Calu3 (cell line): ENCODE measurements around the gene PEX5L. TPM values are rescaled to one million over a fixed set of nuclear protein-coding genes. Genes with fewer than 3 reads are reported as not detected.

Experiments
- BruUV-seq: library from RNA; stranded (reverse); fragments of 400-500 nt; replicated peaks from 2 replicates; lab custom pipeline; 2021; lab: Mats Ljungman, UMichigan
- CTCF ChIA-PET: fragments of 300-600 bp; sonication (Branson Sonifier 250); formaldehyde crosslinking; loops from one replicate; lab custom pipeline; 2022; ENCODE audit warnings: antibody characterized with exemption; lab: Charles Lee
- DNase-seq: peaks from one replicate; pipeline ENCODE4 v3.0.0; 2022
- H3K27ac Mint-ChIP-seq: one replicate; pipeline ENCODE4 v1.8.0; 2022; ENCODE audit warnings: mixed read lengths; ENCODE audit not compliant: unreplicated experiment
- H3K27me3 Mint-ChIP-seq: one replicate; pipeline ENCODE4 v1.8.0; 2022; ENCODE audit warnings: mixed read lengths; ENCODE audit not compliant: unreplicated experiment
- H3K36me3 Mint-ChIP-seq: one replicate; pipeline ENCODE4 v1.8.0; 2022; ENCODE audit warnings: mild to moderate bottlenecking, moderate library complexity, mixed read lengths; ENCODE audit not compliant: insufficient read depth, unreplicated experiment
- H3K4me1 Mint-ChIP-seq: one replicate; pipeline ENCODE4 v1.8.0; 2022; ENCODE audit warnings: mild to moderate bottlenecking, low read depth, mixed read lengths; ENCODE audit not compliant: unreplicated experiment
- H3K4me3 Mint-ChIP-seq: one replicate; pipeline ENCODE4 v1.8.0; 2022; ENCODE audit warnings: mild to moderate bottlenecking, low read depth, moderate library complexity, mixed read lengths; ENCODE audit not compliant: unreplicated experiment
- H3K9me3 Mint-ChIP-seq: one replicate; pipeline ENCODE4 v1.8.0; 2022; ENCODE audit warnings: low read depth, mixed read lengths; ENCODE audit not compliant: unreplicated experiment
- CTCF ChIP-seq: fragments of 200-600 bp; IDR thresholded peaks from one replicate; pipeline ENCODE4 v1.8.0; 2022; ENCODE audit warnings: antibody characterized with exemption; ENCODE audit not compliant: unreplicated experiment
- intact Hi-C: fragments of 100-400 bp; cut with micrococcal nuclease; formaldehyde crosslinking; loops from one replicate; pipeline ENCODE4 v1.10.0; 2022; ENCODE audit not compliant: unreplicated experiment
- total RNA-seq: library from RNA; stranded (reverse); gene quantifications from 2 replicates; pipeline ENCODE4 v1.2.3, GENCODE V29; 2022

The PEX5L gene
- total RNA-seq, 1 experiment from 2014 or later: not detected

- Mint-ChIP-seq H3K4me3 (no peak overlapping the region), H3K9me3 (peaks cover 2% of the 10 kb centered on the region), H3K4me1 (no peaks in the 10 kb centered on the region), H3K27me3 (no peaks in the 10 kb centered on the region), H3K36me3 (no peaks in the 10 kb centered on the region), H3K27ac (no peak overlapping the region)
- no peak for TF ChIP-seq CTCF
- no peak for DNase-seq
- CTCF ChIA-PET: interaction anchor here (0.6 kb wide), 1 partner anchor 264 kb away, joined by 3 read pairs; no protein-coding TSS in a partner anchor
- BruUV-seq: no TSS peak
- intact Hi-C loops: no loop called here
Observed at GRCh38 chr3:180073561-180073960, 36.8 kb upstream of the PEX5L start.

- no peak for DNase-seq
- CTCF ChIA-PET: no interaction called here
- H3K27ac Mint-ChIP-seq: no peak overlapping the region
- H3K4me3 Mint-ChIP-seq: no peak overlapping the region
- no peak for TF ChIP-seq CTCF
- BruUV-seq: no TSS peak
- intact Hi-C loops: no loop called here
- no peaks in the 10 kb centered on the region for H3K4me1 Mint-ChIP-seq
- no peaks in the 10 kb centered on the region for H3K27me3 Mint-ChIP-seq
- peaks cover 2% of the 10 kb centered on the region for H3K9me3 Mint-ChIP-seq
- H3K36me3 Mint-ChIP-seq: no peaks in the 10 kb centered on the region
Observed at GRCh38 chr3:180072786-180073185, 36.0 kb upstream of the PEX5L start.

- intact Hi-C loops: no loop called here
- CTCF ChIA-PET: no interaction called here
- H3K27me3 Mint-ChIP-seq: no peaks in the 10 kb centered on the region
- no peaks in the 10 kb centered on the region for H3K9me3 Mint-ChIP-seq
- no peaks in the 10 kb centered on the region for H3K36me3 Mint-ChIP-seq
- no peak overlapping the region for H3K4me3 Mint-ChIP-seq
- no peak for TF ChIP-seq CTCF
- no peak for DNase-seq
- H3K27ac Mint-ChIP-seq: no peak overlapping the region
- no peaks in the 10 kb centered on the region for H3K4me1 Mint-ChIP-seq
- no TSS peak for BruUV-seq
Observed at GRCh38 chr3:180070925-180071324, 34.2 kb upstream of the PEX5L start.

GRCh38 chr3:180068023-180068422 is 31.3 kb upstream of the PEX5L start:
- no peak for TF ChIP-seq CTCF
- BruUV-seq: no TSS peak
- Mint-ChIP-seq H3K27ac (no peak overlapping the region), H3K4me1 (no peaks in the 10 kb centered on the region), H3K27me3 (no peaks in the 10 kb centered on the region), H3K36me3 (no peaks in the 10 kb centered on the region), H3K9me3 (no peaks in the 10 kb centered on the region), H3K4me3 (no peak overlapping the region)
- CTCF ChIA-PET: no interaction called here
- no peak for DNase-seq
- intact Hi-C loops: no loop called here

GRCh38 chr3:180066598-180066997 is 29.9 kb upstream of the PEX5L start:
- no peaks in the 10 kb centered on the region for H3K36me3 Mint-ChIP-seq
- H3K4me3 Mint-ChIP-seq: no peak overlapping the region
- no peaks in the 10 kb centered on the region for H3K27me3 Mint-ChIP-seq
- no peak overlapping the region for H3K27ac Mint-ChIP-seq
- CTCF ChIA-PET: no interaction called here
- no peaks in the 10 kb centered on the region for H3K9me3 Mint-ChIP-seq
- no TSS peak for BruUV-seq
- no peaks in the 10 kb centered on the region for H3K4me1 Mint-ChIP-seq
- intact Hi-C loops: no loop called here
- no peak for DNase-seq
- TF ChIP-seq CTCF: no peak
